ENCODE results near the gene CDK17.
"Not testable (repeated sequence)": the region's sequence is repeated elsewhere in the genome, so short reads cannot be mapped to it uniquely, and the experiment has no call there.

The CDK17 gene

GRCh38 chr12:96354326-96354725, 45.9 kb downstream of the CDK17 start:
- no peak for DNase-seq (ENCODE audit: low read depth)

- DNase-seq (ENCODE audit: low read depth): no peak
These were observed 47.9 kb downstream of the CDK17 start for GRCh38 chr12:96352161-96352835.

- DNase-seq (ENCODE audit: low read depth): no peak
These were observed 49.3 kb downstream of the CDK17 start for GRCh38 chr12:96350982-96351381.

DNA sequence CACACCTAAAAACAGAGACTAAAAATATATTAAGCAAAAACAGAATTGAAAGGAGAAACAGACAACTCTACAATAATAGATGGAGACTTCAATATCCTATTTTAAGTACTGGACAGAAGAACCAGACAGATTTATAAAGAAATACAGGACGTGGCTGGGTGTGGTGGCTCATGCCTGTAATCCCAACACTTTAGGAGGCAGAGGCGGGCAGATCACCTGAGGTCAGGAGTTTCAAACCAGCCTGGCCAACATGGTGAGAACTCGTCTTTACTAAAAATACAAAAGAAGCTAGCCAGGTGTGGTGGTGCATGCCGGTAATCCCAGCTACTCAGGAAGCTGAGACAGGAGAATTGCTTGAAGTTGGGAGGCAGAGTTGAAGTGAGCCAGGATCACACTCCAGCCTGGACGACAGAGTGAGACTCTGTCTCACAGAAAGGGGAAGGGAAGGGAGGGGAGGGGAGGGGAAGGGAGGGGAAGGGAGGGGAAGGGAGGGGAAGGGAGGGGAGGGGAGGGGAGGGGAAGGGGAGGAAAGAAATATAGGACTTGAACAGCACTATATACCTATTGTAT, 53.0 kb downstream of the CDK17 start:
- DNase-seq (ENCODE audit: low read depth): no peak

DNA sequence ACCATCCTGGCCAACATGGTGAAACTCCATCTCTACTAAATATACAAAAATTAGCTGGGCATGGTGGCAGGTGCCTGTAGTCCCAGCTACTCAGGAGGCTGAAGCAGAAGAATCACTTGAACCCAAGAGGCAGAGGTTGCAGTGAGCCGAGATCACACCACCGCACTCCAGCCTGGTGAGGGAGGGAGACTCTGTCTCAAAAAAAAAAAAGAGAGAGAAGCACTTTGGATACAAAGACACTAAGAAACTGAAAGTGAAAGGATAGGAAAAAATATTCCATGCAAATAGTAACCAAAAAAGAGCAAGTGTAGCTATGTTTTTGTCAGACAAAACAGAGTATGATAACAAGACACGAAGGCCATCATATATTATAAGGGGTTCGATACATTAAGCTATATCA, 53.5 kb downstream of the CDK17 start:
- DNase-seq (ENCODE audit: low read depth): not testable (repeated sequence)

- no peak for DNase-seq (ENCODE audit: low read depth)
These were observed 56.0 kb downstream of the CDK17 start for GRCh38 chr12:96344124-96344695.

- no peak for DNase-seq (ENCODE audit: low read depth)
These were observed 56.8 kb downstream of the CDK17 start for GRCh38 chr12:96343347-96343954.

DNA sequence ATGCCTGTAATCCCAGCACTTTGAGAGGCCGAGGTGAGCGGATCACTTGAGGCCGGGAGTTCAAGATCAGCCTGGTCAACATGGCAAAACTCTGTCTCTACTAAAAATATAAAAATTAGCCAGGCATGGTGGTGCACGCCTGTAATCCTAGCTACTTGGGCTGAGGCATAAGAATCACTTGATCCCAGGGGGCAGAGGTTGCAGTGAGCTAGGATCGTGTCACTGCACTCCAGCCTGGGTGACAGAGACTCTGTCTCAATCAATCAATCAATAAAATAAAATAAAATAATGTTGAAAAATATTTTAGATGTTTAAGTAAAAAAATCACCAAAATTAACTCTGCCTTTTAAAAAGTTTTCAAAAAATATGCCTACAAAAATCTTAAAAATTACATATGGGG, 60.6 kb downstream of the CDK17 start:
- not testable (repeated sequence) for DNase-seq (ENCODE audit: low read depth)

DNA sequence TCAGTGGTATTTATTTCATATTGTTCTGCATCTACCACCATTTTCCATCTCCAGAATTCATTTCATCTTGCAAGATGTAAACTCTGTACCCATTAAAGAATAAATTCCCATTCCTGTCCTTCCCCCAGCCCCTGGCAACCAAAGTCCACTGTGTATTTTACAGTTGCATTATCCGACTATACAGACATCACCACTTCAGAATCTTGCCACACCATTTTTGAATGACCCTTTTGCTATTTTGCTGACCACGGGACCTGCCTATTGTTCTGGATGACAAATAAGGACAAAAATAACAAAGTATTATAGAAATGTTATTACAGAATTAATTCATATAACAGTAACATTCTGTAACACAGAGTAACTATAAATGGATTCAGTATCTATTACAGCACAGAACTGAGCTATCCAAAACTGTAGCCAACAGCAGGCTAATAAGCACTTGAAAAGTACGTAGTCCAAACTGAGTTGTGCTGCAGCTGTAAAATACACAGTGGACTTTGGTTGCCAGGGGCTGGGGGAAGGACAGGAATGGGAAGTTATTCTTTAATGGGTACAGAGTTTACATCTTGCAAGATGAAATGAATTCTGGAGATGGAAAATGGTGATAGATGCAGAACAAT, 61.3 kb downstream of the CDK17 start:
- DNase-seq (ENCODE audit: low read depth): no peak

GRCh38 chr12:96337953-96338352, 62.3 kb downstream of the CDK17 start:
- no peak for DNase-seq (ENCODE audit: low read depth)

- no peak for DNase-seq (ENCODE audit: low read depth)
These were observed 63.8 kb downstream of the CDK17 start for GRCh38 chr12:96336489-96336888.

DNA sequence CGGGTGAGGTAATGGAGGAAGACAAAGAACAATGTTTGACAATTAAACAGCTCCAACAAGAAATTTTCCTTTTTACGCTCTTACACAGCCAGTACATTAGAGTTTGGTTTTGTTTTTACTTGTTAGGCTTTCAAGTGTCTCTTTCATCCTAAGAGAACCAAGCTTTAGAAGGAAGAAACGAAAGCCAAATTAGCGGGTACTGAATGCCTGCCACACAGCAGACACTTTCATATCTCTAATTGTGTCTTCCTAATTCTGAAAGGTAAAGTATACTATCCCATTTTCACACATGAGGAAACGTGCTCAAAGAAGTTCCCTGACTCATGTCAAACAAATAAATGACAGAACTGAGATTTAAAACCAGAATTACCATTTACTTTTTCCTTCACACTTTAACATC, 65.0 kb downstream of the CDK17 start:
- DNase-seq (ENCODE audit: low read depth): no peak

DNA sequence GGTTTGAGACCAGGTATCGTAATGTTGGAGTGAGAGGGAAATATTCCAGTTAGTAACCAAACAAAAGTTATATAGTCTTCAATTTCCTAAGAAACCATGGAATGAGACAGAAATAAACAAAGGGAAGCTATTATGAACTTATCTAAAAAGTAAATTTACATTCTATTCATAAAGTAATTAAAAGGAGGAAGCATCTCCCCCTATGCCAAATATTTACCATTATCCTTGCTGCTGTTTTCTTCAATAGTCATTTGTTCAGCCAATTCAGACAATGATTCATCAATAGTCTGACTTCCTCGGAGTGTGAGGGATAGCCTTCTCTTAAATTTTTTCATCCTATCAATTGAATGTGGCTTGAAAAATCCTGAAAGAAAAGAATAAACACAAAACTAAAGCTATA, 65.7 kb downstream of the CDK17 start:
- DNase-seq (ENCODE audit: low read depth): no peak

DNA sequence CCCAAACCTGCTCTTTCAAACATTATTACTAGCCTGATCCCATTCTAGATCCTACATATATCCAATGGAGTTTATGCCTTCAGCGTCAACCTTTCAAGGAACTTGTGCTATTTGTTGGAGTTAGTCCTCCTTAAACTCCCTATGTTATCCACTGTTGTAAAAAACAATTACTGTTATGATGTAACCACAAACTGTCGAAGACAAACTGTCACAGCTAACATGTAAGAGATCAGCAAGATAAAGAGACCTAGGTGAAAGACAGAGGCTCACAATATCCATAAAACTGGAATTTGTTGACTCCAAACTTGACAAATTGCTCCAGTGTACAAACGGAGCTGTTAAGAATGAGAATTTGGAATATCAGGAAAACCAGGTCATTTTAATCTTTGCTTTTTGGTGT, 70.7 kb downstream of the CDK17 start:
- no peak for DNase-seq (ENCODE audit: low read depth)

GRCh38 chr12:96329018-96329417, 71.2 kb downstream of the CDK17 start:
- DNase-seq (ENCODE audit: low read depth): no peak

- no peak for DNase-seq (ENCODE audit: low read depth)
These were observed 72.3 kb downstream of the CDK17 start for GRCh38 chr12:96327889-96328288.

- no peak for DNase-seq (ENCODE audit: low read depth)
These were observed 72.9 kb downstream of the CDK17 start for GRCh38 chr12:96327346-96327745.

DNA sequence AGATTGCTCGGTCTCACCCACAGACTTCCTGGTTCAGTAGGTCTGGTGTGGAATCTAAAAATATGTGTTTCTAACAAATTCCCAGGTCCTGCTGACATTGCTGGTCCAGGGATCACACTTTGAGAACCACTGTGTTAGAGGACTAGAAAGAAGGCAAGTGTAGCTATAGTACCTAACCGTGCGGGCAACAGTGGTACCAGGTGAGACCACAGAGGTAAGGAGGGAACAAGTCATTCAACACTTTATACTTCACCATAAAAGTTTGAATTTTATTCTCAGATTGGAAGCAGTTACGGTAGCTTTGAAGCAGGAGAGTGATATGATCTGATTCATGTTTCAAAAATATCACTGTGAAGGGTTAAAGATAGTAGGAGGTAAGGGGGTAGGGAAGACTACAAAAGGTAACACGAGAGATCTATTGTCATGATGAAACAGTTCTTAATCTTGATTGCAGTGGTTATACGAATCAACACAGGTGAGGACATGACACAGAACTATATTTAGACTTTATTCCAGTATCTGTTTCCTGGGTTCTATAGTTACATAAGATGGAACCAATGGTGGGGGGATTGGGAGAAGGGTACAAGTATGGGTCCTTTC, 73.5 kb downstream of the CDK17 start:
- no peak for DNase-seq (ENCODE audit: low read depth)

DNA sequence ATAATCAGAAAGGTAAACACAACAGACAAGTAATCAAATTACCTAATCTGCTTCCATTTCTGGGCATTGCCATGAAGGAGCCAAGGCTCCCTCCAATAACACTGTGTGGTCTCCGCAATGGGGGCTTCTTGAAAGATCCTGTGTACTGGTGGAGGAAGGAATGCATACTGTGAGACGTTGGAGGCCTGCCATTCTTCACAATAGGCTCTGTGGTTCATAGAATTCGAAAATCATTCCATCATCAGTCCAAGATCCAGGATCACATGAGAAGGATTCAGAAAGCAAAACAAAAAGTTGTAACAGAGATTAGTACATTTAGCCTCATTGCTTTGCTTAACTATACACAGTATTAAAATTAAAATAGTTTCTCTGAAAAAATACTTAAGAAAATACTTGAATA, 76.3 kb downstream of the CDK17 start:
- no peak for DNase-seq (ENCODE audit: low read depth)

GRCh38 chr12:96322720-96323119, 77.5 kb downstream of the CDK17 start:
- no peak for DNase-seq (ENCODE audit: low read depth)

DNA sequence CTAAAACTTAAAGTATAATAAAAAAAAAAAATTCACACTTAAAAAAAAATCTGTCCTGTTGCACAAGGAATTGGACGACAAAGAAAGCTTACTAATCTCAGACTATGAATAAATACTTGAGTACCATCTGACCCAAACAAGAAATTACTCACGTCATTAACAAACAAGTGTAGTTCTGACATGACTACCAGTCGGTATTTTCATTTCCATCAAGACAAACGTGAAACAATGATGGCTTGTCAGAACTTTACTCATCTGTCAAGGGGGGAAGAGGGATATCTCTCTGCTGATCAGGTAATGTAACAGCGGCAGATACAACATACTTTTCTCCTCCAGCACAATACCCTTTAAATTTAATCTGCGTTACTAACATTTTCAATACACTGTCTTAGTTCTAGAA, 78.3 kb downstream of the CDK17 start:
- DNase-seq (ENCODE audit: low read depth): no peak

- not testable (repeated sequence) for DNase-seq (ENCODE audit: low read depth)
These were observed 82.4 kb downstream of the CDK17 start for GRCh38 chr12:96317801-96318200.

Measured in activated T-helper 1 cell treated with Interleukin-2 at 50 U/mL for 16 hours (primary cell).